ENCODE data around the gene NLGN1. TPM values are rescaled to one million over a fixed set of nuclear protein-coding genes. Genes with fewer than 3 reads are reported as not detected.

Gene NLGN1
- polyA plus RNA-seq, 1 donor from 2014 or later, result 2.7 TPM

GRCh38 chr3:173748105-173748504 is 350.6 kb downstream of the NLGN1 start:
- H3K9me2 ChIP-seq (ENCODE audit: insufficient read depth, low read length), result no peaks in the 10 kb centered on the region
- H3K27ac ChIP-seq (ENCODE audit: low read length), result no peak overlapping the region
- H3K79me2 ChIP-seq (replicated peaks; ENCODE audit: insufficient read depth, low read length), result no peaks in the 10 kb centered on the region
- H3K4me2 ChIP-seq (ENCODE audit: low read length), result no peak overlapping the region
- H3K9me3 ChIP-seq (ENCODE audit: low read length), result no peaks in the 10 kb centered on the region
- H3K4me3 ChIP-seq (ENCODE audit: low read length), result no peak overlapping the region
- H3K9ac ChIP-seq (ENCODE audit: low read length), result no peak overlapping the region
- no peaks in the 10 kb centered on the region for H4K20me1 ChIP-seq (ENCODE audit: insufficient read depth)
- H3K36me3 ChIP-seq (ENCODE audit: insufficient read depth, low read length), result no peaks in the 10 kb centered on the region
- H3F3A ChIP-seq (ENCODE audit: insufficient read depth, low read length, poor library complexity, severe bottlenecking), result no peaks in the 10 kb centered on the region
- no peak overlapping the region for H2AFZ ChIP-seq (ENCODE audit: low read depth, low read length)
- TF ChIP-seq TAF1 (IDR thresholded peaks at IDR 0.05; ENCODE audit: low read depth) (no peak), EZH2 (IDR thresholded peaks at IDR 0.05; ENCODE audit: borderline replicate concordance, insufficient read depth, low read length, poor library complexity, severe bottlenecking) (no peak)
- no peaks in the 10 kb centered on the region for H3K27me3 ChIP-seq (ENCODE audit: insufficient read depth, low read depth, low read length)

GRCh38 chr3:173750095-173750494 is 352.6 kb downstream of the NLGN1 start:
- no peaks in the 10 kb centered on the region for H3K27me3 ChIP-seq (ENCODE audit: insufficient read depth, low read depth, low read length)
- no peak for TF ChIP-seq MXI1 (conservative IDR thresholded peaks at IDR 0.05; ENCODE audit: poor library complexity, severe bottlenecking)
- TF ChIP-seq SMC3 (conservative IDR thresholded peaks at IDR 0.05; ENCODE audit: poor library complexity), result no peak
- TF ChIP-seq CTCF (IDR thresholded peaks at IDR 0.05; ENCODE audit: poor library complexity, severe bottlenecking), result no peak
- TF ChIP-seq REST (IDR thresholded peaks at IDR 0.05; ENCODE audit: borderline replicate concordance), result no peak
- no peak for TF ChIP-seq EP300 (conservative IDR thresholded peaks at IDR 0.05; ENCODE audit: poor library complexity, severe bottlenecking)
- no peak for TF ChIP-seq EZH2 (IDR thresholded peaks at IDR 0.05; ENCODE audit: borderline replicate concordance, insufficient read depth, low read length, poor library complexity, severe bottlenecking)
- no peak for TF ChIP-seq RAD21 (conservative IDR thresholded peaks at IDR 0.05)
- no peak for TF ChIP-seq POLR2AphosphoS5 (IDR thresholded peaks at IDR 0.05)
- no peak for TF ChIP-seq TAF1 (IDR thresholded peaks at IDR 0.05; ENCODE audit: low read depth)
- no peak overlapping the region for H3K27ac ChIP-seq (ENCODE audit: low read length)
- H3K36me3 ChIP-seq (ENCODE audit: insufficient read depth, low read length), result no peaks in the 10 kb centered on the region
- H3K9me3 ChIP-seq (ENCODE audit: low read length), result no peaks in the 10 kb centered on the region
- H3K4me2 ChIP-seq (ENCODE audit: low read length), result no peak overlapping the region
- no peak overlapping the region for H3K4me3 ChIP-seq (ENCODE audit: low read length)
- H2AFZ ChIP-seq (ENCODE audit: low read depth, low read length), result no peak overlapping the region
- no peaks in the 10 kb centered on the region for H3K9me2 ChIP-seq (ENCODE audit: insufficient read depth, low read length)
- H3K79me2 ChIP-seq (replicated peaks; ENCODE audit: insufficient read depth, low read length), result no peaks in the 10 kb centered on the region
- no peak overlapping the region for H3K9ac ChIP-seq (ENCODE audit: low read length)
- no peaks in the 10 kb centered on the region for H3F3A ChIP-seq (ENCODE audit: insufficient read depth, low read length, poor library complexity, severe bottlenecking)
- H4K20me1 ChIP-seq (ENCODE audit: insufficient read depth), result no peaks in the 10 kb centered on the region

- Histone ChIP-seq H3K27ac (ENCODE audit: low read length) (no peak overlapping the region), H3K4me2 (ENCODE audit: low read length) (no peak overlapping the region), H2AFZ (ENCODE audit: low read depth, low read length) (no peak overlapping the region)
These were observed 353.0 kb downstream of the NLGN1 start for GRCh38 chr3:173750591-173750990.

More at GRCh38 chr3:173750591-173750990, 353.0 kb downstream of the NLGN1 start:
- Histone ChIP-seq H3K9ac (ENCODE audit: low read length) (no peak overlapping the region), H3K4me3 (ENCODE audit: low read length) (no peak overlapping the region), H3K9me2 (ENCODE audit: insufficient read depth, low read length) (no peaks in the 10 kb centered on the region), H3K36me3 (ENCODE audit: insufficient read depth, low read length) (no peaks in the 10 kb centered on the region), H3K79me2 (replicated peaks; ENCODE audit: insufficient read depth, low read length) (no peaks in the 10 kb centered on the region), H3K9me3 (ENCODE audit: low read length) (no peaks in the 10 kb centered on the region), H3F3A (ENCODE audit: insufficient read depth, low read length, poor library complexity, severe bottlenecking) (no peaks in the 10 kb centered on the region), H3K27me3 (ENCODE audit: insufficient read depth, low read depth, low read length) (no peaks in the 10 kb centered on the region), H4K20me1 (ENCODE audit: insufficient read depth) (no peaks in the 10 kb centered on the region)
- no peak for TF ChIP-seq SMC3 (conservative IDR thresholded peaks at IDR 0.05; ENCODE audit: poor library complexity)
- no peak for TF ChIP-seq REST (IDR thresholded peaks at IDR 0.05; ENCODE audit: borderline replicate concordance)
- no peak for TF ChIP-seq MXI1 (conservative IDR thresholded peaks at IDR 0.05; ENCODE audit: poor library complexity, severe bottlenecking)
- TF ChIP-seq POLR2AphosphoS5 (IDR thresholded peaks at IDR 0.05), result no peak
- no peak for TF ChIP-seq RAD21 (conservative IDR thresholded peaks at IDR 0.05)
- no peak for TF ChIP-seq EP300 (conservative IDR thresholded peaks at IDR 0.05; ENCODE audit: poor library complexity, severe bottlenecking)
- no peak for TF ChIP-seq EZH2 (IDR thresholded peaks at IDR 0.05; ENCODE audit: borderline replicate concordance, insufficient read depth, low read length, poor library complexity, severe bottlenecking)
- TF ChIP-seq TAF1 (IDR thresholded peaks at IDR 0.05; ENCODE audit: low read depth), result no peak
- no peak for TF ChIP-seq CTCF (IDR thresholded peaks at IDR 0.05; ENCODE audit: poor library complexity, severe bottlenecking)

Data from neural cell (in vitro differentiated cells).